DND-41 (cell line): Measurements from ENCODE around the gene IL17RD.

Experiments
- ATAC-seq: fragments of 200-7000 bp; cut with Tn5 transposase; 3 replicates; pipeline ENCODE4 v1.9.1; 2021; ENCODE audit warnings: low read depth; ENCODE audit not compliant: insufficient read depth
- DNase-seq: peaks from one replicate; pipeline ENCODE4 v3.0.0-alpha.2; 2020
- H2AFZ ChIP-seq: 2 replicates; pipeline ENCODE4 v1.6.0; 2012; ENCODE audit warnings: low read depth, low read length
- H3K27ac ChIP-seq: 2 replicates; pipeline ENCODE4 v1.5.1; 2012; ENCODE audit warnings: low read length, inconsistent platforms
- H3K27me3 ChIP-seq: fragments of 200-600 bp; sonication (generic); 2 replicates; pipeline ENCODE4 v1.6.0; 2012; ENCODE audit warnings: low read length, mild to moderate bottlenecking, inconsistent platforms; ENCODE audit not compliant: insufficient read depth, poor library complexity
- H3K36me3 ChIP-seq: 2 replicates; pipeline ENCODE4 v1.5.1; 2012; ENCODE audit warnings: low read length, inconsistent platforms; ENCODE audit not compliant: insufficient read depth
- H3K4me1 ChIP-seq: 2 replicates; pipeline ENCODE4 v1.5.1; 2012; ENCODE audit warnings: mild to moderate bottlenecking, low read length; ENCODE audit not compliant: insufficient read depth
- H3K4me2 ChIP-seq: 2 replicates; pipeline ENCODE4 v1.6.0; 2012; ENCODE audit warnings: mild to moderate bottlenecking, moderate library complexity, low read length, inconsistent platforms; ENCODE audit not compliant: insufficient read depth
- H3K4me3 ChIP-seq, 2 experiments: fragments of 200-600 bp in 1 of 2; shearing (Covaris generic) in 1 of 2; 2 replicates each; pipeline ENCODE4 v1.5.1; 2012 to 2016; ENCODE audit warnings: inconsistent platforms in 2 of 2, low read length in 2 of 2, mild to moderate bottlenecking in 2 of 2, low read depth in 1 of 2, moderate library complexity in 1 of 2
- H3K79me2 ChIP-seq: 2 replicates; pipeline ENCODE4 v1.6.0; 2012; ENCODE audit warnings: low read length, inconsistent platforms; ENCODE audit not compliant: insufficient read depth
- H3K9ac ChIP-seq: 2 replicates; pipeline ENCODE4 v1.6.0; 2012; ENCODE audit warnings: low read depth, mild to moderate bottlenecking, inconsistent platforms, low read length, moderate library complexity
- H3K9me3 ChIP-seq: 2 replicates; pipeline ENCODE4 v1.5.1; 2012; ENCODE audit warnings: low read length, moderate library complexity, mild to moderate bottlenecking, inconsistent platforms; ENCODE audit not compliant: insufficient read depth, severe bottlenecking
- H4K20me1 ChIP-seq: 2 replicates; pipeline ENCODE4 v1.6.0; 2012; ENCODE audit warnings: low read length; ENCODE audit not compliant: insufficient read depth
- EZH2 ChIP-seq: IDR thresholded peaks from 3 replicates; pipeline ENCODE4 v1.6.1; 2012; ENCODE audit warnings: borderline replicate concordance, low read depth, mild to moderate bottlenecking, moderate library complexity, low read length, inconsistent platforms; ENCODE audit not compliant: severe bottlenecking
- TF ChIP-seq, protein P1 (sequence below): IDR thresholded peaks from 2 replicates; pipeline ENCODE4 v1.5.1; 2012; ENCODE audit warnings: borderline replicate concordance, low read length, moderate library complexity, mild to moderate bottlenecking; ENCODE audit not compliant: poor library complexity, severe bottlenecking; ENCODE audit errors: extremely low read depth

The IL17RD gene

DNA sequence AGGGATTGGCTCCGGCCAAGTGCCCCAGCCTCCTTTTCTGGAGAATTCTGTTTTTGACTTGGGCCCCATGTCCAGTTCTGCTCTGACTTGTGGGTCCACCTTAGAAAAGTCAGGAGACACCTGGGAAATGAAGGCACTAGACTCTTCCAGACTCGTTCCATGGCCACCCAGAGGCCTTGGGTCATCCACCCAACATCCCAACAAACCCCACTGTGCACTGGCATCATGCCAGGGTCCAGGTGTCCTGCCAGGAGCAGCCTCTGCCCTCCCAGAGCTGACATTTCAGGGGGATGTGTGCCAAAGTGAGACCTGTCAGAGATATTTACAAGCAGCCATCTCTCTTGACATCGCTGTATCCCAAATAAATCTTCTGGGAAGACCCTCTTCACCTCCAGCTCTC lies 91.5 kb downstream of the IL17RD start:
- H3K9me3 ChIP-seq: no peaks in the 10 kb centered on the region
- TF ChIP-seq, protein P1, sequence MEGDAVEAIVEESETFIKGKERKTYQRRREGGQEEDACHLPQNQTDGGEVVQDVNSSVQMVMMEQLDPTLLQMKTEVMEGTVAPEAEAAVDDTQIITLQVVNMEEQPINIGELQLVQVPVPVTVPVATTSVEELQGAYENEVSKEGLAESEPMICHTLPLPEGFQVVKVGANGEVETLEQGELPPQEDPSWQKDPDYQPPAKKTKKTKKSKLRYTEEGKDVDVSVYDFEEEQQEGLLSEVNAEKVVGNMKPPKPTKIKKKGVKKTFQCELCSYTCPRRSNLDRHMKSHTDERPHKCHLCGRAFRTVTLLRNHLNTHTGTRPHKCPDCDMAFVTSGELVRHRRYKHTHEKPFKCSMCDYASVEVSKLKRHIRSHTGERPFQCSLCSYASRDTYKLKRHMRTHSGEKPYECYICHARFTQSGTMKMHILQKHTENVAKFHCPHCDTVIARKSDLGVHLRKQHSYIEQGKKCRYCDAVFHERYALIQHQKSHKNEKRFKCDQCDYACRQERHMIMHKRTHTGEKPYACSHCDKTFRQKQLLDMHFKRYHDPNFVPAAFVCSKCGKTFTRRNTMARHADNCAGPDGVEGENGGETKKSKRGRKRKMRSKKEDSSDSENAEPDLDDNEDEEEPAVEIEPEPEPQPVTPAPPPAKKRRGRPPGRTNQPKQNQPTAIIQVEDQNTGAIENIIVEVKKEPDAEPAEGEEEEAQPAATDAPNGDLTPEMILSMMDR: no peak
- no peak for TF ChIP-seq EZH2
- H2AFZ ChIP-seq: no peak overlapping the region
- H3K27me3 ChIP-seq: peaks cover 31% of the 10 kb centered on the region
- H4K20me1 ChIP-seq: no peaks in the 10 kb centered on the region
- no peaks in the 10 kb centered on the region for H3K36me3 ChIP-seq
- no peak for ATAC-seq
- no peak overlapping the region for H3K4me3 ChIP-seq
- H3K27ac ChIP-seq: no peak overlapping the region
- no peak overlapping the region for H3K9ac ChIP-seq
- no peaks in the 10 kb centered on the region for H3K79me2 ChIP-seq
- H3K4me1 ChIP-seq: no peaks in the 10 kb centered on the region
- H3K4me2 ChIP-seq: no peak overlapping the region
- no peak for DNase-seq

DNA sequence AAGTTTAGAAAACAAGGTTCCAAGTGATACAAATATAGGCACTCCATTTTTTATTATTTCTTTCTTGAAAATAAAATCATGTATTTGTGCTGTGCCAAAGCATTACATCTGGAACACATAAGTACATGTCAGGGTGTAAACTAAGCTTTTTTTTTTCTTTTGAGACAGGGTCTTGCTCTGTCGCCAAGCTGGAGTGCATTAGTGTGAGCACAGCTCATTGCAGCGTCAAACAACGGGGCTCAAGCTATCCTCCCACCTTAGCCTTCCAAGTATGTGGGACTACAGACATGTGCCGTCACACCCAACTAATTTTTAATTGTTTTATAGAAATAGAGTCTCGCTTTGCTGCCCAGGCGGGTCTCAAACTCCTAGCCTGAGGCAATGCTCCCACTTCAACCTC lies 95.7 kb downstream of the IL17RD start:
- Histone ChIP-seq H3K4me1 (no peaks in the 10 kb centered on the region), H3K27ac (no peak overlapping the region), H3K79me2 (no peaks in the 10 kb centered on the region), H3K9ac (no peak overlapping the region), H2AFZ (no peak overlapping the region), H3K9me3 (no peaks in the 10 kb centered on the region), H3K36me3 (no peaks in the 10 kb centered on the region), H3K4me3 (no peak overlapping the region), H3K27me3 (no peaks in the 10 kb centered on the region), H4K20me1 (no peaks in the 10 kb centered on the region), H3K4me2 (no peak overlapping the region)
- TF ChIP-seq, protein P1: no peak
- TF ChIP-seq EZH2: no peak
- ATAC-seq (no peak), DNase-seq (no peak)

DNA sequence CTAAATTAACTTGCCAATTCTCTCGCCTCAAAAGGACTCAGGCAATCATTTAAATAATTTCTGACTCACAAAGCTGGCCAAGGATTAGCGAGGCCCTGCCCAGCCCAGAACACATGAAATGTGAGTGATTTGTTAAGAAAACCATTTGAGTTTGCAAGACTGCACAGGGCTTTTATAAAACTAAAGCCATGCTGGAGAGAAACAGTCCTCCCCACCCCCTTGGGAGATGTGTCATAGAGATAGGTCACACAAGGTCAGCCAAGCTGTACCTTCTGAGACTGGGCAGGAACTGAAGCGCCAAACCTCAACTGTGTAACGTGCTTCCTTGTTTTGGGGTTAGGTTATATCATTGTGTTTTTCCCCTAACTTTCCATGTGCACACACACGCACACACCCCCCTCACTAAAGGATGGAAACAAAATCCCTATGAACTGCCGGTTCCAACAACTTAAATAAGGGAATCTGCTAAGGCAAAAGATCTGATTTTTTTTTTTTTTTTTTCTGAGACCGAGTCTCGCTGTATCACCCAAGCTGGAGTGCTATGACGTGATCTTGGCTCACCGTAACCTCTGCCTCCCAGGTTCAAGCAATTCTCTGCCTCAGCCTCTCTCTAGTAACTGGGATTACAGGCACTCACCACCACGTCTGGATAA lies 96.6 kb downstream of the IL17RD start:
- Histone ChIP-seq H3K4me3 (no peak overlapping the region), H3K36me3 (no peaks in the 10 kb centered on the region), H2AFZ (no peak overlapping the region), H3K4me2 (no peak overlapping the region), H3K9me3 (no peaks in the 10 kb centered on the region), H3K79me2 (no peaks in the 10 kb centered on the region), H3K27ac (no peak overlapping the region), H3K9ac (no peak overlapping the region), H3K4me1 (no peaks in the 10 kb centered on the region), H3K27me3 (no peaks in the 10 kb centered on the region), H4K20me1 (no peaks in the 10 kb centered on the region)
- no peak for TF ChIP-seq EZH2
- TF ChIP-seq, protein P1: no peak
- no peak for DNase-seq
- ATAC-seq: no peak
